ENCODE measurements around the gene HBG1.

HBG1 gene

GRCh38 chr11:5289696-5290095 is 40.0 kb upstream of the HBG1 start:
- no peak for DNase-seq (ENCODE audit: low read depth)
- no peak overlapping the region for H3K4me3 ChIP-seq (ENCODE audit: low read depth, low read length)
- TF ChIP-seq CTCF (IDR thresholded peaks at IDR 0.05; ENCODE audit: control insufficient read depth, extremely low read depth, insufficient read depth), result no peak

DNA sequence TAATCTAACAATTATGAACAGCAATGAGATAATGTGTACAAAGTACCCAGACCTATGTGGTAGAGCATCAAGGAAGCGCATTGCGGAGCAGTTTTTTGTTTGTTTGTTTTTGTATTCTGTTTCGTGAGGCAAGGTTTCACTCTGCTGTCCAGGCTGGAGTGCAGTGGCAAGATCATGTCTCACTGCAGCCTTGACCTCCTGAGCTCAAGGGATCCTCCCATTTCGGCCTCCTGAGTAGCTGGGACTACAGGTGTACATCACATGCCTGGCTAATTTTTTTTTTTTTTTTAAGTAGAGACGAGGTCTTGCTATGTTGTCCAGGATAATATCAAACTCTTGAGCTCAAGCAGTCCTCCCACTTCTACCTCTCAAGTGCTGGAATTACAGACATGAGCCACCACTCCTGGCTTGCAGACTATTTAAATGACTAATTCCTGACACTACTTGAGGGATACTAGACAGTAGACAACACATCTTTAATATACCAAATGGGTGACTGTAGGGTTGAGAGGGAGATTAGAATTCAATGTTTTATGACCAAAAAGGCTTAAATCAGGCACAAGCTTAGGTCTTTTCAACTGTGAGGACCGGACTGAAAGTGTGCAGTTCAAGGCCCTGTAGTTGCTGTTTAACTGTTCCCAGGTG is 39.4 kb upstream of the HBG1 start:
- no peak for DNase-seq (ENCODE audit: low read depth)
- no peak for TF ChIP-seq CTCF (IDR thresholded peaks at IDR 0.05; ENCODE audit: control insufficient read depth, extremely low read depth, insufficient read depth)
- no peak overlapping the region for H3K4me3 ChIP-seq (ENCODE audit: low read depth, low read length)

DNA sequence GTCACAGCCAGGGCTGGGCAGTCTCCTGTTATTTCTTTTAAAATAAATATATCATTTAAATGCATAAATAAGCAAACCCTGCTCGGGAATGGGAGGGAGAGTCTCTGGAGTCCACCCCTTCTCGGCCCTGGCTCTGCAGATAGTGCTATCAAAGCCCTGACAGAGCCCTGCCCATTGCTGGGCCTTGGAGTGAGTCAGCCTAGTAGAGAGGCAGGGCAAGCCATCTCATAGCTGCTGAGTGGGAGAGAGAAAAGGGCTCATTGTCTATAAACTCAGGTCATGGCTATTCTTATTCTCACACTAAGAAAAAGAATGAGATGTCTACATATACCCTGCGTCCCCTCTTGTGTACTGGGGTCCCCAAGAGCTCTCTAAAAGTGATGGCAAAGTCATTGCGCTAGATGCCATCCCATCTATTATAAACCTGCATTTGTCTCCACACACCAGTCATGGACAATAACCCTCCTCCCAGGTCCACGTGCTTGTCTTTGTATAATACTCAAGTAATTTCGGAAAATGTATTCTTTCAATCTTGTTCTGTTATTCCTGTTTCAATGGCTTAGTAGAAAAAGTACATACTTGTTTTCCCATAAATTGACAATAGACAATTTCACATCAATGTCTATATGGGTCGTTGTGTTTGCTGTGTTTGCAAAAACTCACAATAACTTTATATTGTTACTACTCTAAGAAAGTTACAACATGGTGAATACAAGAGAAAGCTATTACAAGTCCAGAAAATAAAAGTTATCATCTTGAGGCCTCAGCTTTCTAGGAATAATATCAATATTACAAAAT is 38.6 kb upstream of the HBG1 start:
- no peak for TF ChIP-seq CTCF (IDR thresholded peaks at IDR 0.05; ENCODE audit: control insufficient read depth, extremely low read depth, insufficient read depth)
- DNase-seq (ENCODE audit: low read depth), result no peak
- H3K4me3 ChIP-seq (ENCODE audit: low read depth, low read length), result no peak overlapping the region

DNA sequence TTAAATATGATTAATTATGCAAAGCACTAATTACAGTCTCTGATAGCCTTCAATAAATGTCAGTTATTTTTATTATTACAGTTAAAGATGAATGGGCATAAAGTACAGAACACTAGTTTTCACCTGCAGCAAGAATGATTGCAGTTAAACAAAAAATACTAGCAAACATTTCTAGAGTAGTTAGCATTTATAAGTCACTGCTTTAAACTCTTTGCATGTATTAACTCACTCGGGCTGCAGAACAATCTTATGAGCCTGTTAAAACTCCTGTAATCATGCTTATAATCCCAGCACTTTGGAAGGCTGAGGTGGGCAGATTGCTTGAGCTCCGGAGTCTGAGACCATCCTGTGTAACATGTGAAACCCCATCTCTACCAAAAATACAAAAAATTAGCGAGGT is 37.2 kb upstream of the HBG1 start:
- H3K4me3 ChIP-seq (ENCODE audit: low read depth, low read length), result no peak overlapping the region
- no peak for DNase-seq (ENCODE audit: low read depth)
- no peak for TF ChIP-seq CTCF (IDR thresholded peaks at IDR 0.05; ENCODE audit: control insufficient read depth, extremely low read depth, insufficient read depth)

DNA sequence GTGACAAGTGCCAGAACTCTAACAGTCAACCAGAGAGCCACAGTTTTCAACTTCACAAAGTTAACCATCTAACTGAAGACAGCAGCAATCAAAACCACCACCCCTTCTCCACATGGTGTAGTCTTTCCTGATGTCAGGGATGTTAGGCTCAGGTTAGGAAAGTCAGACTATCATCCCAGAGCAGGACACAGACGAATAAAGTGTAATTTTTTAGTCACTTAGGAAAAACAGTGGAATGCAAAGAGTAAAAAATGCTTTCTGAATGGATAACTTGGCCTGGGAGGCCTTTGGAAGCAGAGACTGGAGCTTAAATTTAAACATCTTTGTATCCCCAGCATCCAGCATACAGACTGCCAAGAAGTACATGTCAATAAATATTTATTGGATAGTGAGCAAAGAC is 36.7 kb upstream of the HBG1 start:
- no peak for TF ChIP-seq CTCF (IDR thresholded peaks at IDR 0.05; ENCODE audit: control insufficient read depth, extremely low read depth, insufficient read depth)
- H3K4me3 ChIP-seq (ENCODE audit: low read depth, low read length), result no peak overlapping the region
- no peak for DNase-seq (ENCODE audit: low read depth)

GRCh38 chr11:5285703-5286340 is 36.2 kb upstream of the HBG1 start:
- H3K4me3 ChIP-seq (ENCODE audit: low read depth, low read length), result no peak overlapping the region
- TF ChIP-seq CTCF (IDR thresholded peaks at IDR 0.05; ENCODE audit: control insufficient read depth, extremely low read depth, insufficient read depth), result no peak
- no peak for DNase-seq (ENCODE audit: low read depth)
